ENCODE measurements around the gene DLG2. TPM values are rescaled to one million over a fixed set of nuclear protein-coding genes. Genes with fewer than 3 reads are reported as not detected.

The DLG2 gene
- polyA plus RNA-seq, 4 donors = 10.8 to 15.6 (median 12.2) TPM

DNA sequence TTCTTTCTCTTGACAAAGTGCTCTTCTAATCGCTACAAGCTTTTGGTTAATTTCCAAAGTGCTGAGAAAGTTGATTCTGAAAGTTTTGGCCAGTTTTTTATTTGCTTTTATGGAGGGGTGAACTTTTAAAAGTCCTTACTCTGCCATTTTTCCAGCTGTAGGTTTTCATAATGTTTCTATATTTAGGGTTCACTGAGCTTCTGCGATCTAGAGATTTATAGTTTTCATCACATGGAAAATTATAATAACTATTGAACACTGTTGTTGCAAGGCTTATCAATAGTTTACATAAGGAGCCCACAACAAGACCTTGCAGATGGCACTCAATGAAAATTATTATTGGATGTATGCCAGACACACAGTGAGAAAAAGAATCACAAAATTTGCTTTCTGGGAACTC is 55.1 kb downstream of the DLG2 start:
- DNase-seq (ENCODE audit: low read depth in 4 of 4, low spot score in 2 of 4) = peak in 1 of 4 donors; percentile 21

DNA sequence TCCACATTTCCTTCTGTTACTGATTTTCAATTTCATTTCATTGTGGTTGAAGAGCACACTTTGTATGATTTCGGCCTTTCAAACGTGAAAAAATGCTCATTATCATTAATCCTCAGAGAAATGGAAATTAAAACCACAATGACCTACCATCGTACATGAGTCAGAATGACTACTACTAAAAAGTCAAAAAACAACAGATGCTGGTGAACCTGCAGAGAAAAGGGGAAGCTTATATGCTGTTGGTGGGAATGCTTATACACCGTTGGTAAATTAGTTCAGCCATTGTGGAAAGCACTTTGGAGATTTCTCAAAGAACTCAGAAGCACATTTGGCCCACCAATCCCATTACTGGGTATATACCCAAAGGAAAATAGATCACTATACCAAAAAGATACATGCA is 57.6 kb downstream of the DLG2 start:
- no peak for DNase-seq (ENCODE audit: low read depth in 4 of 4, low spot score in 2 of 4)

DNA sequence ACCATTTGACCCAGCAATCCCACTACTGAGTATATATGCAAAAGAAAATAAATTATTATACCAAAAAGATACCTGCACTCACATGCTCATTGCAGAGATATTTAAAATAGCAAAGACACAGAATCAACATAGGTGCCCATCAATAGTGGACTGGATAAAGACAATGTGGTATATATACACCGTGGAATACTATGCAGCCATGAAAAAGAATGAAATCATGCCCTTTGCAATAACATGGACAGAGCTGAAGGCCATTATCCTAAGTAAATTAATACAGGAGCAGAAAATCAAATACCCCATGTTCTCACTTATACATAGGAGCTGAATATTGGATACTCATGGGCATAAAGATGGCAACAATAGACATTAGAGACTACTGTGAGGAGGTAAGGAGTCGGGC is 68.7 kb downstream of the DLG2 start:
- DNase-seq (ENCODE audit: low read depth in 4 of 4, low spot score in 2 of 4) = no peak

DNA sequence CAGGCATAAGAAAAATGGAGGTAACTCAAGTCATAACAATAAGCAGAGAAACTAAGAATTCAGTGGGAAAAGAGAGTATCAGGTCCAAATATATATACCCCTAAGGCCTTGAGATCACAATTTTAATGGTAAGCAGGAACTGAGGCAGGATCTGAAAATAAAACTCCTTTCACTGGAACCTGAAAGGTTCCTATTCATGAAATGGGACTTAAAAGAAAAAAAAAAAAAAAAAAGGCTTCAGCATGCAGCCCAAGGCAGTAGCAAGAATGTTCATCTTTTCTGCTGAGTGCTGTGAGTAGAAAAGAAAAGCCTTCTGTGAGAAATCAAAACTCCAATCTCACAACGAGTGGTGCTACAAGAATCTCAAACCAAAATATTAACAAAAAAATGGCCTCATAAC is 75.3 kb downstream of the DLG2 start:
- no peak for DNase-seq (ENCODE audit: low read depth in 4 of 4, low spot score in 2 of 4)

DNA sequence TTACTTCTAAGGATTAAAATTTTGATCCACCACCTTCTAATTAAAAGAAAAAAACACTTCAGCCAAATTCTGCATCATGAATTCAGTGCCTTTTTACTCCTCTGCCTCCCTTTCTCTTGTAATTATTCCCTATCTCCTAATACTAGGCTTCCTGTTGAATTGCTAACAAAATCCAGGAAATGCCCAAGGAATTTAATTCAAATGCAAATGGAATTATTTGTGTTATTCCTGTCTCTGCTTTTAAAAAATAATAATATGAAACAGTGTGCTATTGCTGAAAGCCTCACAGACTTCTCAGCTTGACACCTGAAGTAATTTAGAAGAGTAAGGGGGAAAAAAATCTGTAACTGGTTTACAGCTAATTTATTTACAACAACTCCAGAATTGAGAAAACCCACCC is 85.5 kb downstream of the DLG2 start:
- DNase-seq (ENCODE audit: low read depth in 4 of 4, low spot score in 2 of 4) = no peak

DNA sequence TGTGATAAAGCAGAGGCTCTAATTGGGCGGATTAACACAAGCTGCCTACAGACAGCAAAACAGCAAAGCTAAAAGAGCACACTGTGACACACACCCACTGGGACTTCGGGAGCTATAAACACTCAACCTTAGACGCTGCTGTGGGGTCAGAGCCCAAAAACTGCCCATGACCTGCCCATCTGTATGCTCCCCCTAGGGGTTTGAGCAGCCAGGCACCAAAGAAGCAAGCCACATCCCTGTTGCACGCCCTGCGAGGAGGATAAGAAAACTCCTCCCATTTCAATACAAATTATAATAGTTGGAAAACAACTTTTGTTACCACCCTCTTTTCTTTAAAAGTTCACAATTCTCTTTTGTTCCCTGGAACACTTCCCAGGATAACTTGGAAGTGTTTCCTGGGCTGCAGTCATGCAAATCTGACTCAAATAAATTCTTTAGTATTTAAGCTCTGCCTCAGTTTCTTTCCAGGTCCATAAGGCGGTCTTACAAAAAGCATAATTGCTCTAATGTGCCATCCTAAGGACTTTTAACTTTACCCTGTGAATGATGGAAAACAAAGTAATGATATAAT is 86.4 kb downstream of the DLG2 start:
- no peak for DNase-seq (ENCODE audit: low read depth in 4 of 4, low spot score in 2 of 4)

DNA sequence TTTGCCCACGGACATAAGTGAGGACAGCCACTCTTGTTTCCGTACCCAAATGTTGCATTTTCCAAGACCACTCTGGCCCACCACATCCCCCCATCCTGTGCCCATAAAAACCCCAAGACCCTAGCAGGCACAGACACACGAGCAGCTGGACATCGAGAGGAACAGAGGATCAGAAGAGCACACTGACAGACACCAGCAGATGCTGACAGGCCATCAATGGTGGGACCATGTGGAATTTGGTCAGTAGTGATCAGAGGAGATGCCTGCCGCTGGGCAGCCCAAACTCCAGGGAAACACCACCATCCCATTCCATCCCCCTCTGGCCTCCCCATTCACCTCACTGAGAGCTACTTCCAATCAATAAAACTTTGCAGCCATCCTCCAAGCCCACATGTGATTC is 87.0 kb downstream of the DLG2 start:
- no peak for DNase-seq (ENCODE audit: low read depth in 4 of 4, low spot score in 2 of 4)

DNA sequence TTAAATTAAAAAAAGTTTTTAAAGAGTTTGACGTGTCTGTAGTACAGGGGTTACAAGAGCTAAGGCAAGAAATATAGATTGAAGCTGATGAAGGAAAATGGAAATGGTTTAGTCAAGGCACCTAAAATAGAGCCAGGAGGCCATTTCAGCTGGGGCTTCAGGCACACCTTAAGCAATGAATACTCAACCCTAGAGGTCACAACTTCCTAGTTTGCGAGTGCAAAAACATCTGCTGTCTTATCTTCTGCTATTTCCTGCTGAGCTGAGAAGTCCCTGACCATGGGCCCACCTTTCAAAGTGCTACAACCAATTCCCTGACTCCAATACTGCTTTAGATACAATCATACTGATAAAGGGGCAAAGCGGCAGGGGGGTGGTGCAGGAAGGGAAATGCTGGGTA is 87.4 kb downstream of the DLG2 start:
- DNase-seq (ENCODE audit: low read depth in 4 of 4, low spot score in 2 of 4) = no peak

DNA sequence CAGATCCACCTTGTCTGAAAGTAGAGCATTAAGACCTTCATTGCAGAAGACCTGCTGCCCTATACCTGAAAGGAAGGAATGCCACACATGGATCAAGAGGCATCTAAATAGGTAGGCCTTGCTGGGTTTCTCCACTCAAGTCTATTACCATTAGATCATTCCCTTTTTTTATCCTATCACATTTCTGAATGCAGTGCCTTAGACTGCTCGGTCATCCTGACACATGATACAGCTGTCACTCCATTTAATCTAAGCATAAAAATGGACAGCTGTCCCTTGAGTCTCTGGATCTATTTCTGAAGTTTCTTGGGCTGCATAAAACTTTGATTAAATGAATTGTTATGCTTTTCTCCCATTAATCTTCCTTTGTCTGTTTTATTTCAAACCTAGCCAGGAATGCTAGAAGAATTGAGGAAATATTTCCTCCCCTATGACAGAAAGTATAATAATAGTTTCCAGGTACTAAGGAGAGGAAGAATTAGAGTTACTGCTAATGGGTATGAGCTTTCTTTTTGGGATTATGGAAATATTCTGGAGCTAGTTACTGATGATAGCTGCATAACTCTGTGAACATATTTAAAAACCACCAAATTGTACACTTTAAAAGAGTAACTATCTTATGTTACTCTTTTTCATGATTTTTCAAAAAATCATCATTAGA is 88.0 kb downstream of the DLG2 start:
- no peak for DNase-seq (ENCODE audit: low read depth in 4 of 4, low spot score in 2 of 4)

DNA sequence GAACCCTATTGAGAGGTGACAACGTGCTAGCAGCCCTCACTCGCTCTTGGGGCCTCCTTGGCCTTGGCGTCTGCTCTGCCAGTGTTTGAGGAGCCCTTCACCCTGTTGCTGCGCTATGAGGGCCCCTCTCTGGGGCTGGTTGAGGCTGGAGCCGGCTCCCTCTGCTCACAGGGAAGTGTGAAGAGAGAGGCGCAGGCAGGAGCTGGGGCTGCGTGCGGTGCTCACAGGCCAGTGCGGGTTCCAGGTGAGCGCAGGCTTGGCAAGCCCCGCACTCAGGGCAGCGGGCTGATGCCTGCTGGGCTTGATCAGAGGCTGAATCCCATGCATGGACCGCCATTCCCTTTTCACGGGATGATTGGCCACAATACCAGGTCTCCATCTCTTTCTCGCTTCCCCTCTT is 90.7 kb downstream of the DLG2 start:
- no peak for DNase-seq (ENCODE audit: low read depth in 4 of 4, low spot score in 2 of 4)

DNA sequence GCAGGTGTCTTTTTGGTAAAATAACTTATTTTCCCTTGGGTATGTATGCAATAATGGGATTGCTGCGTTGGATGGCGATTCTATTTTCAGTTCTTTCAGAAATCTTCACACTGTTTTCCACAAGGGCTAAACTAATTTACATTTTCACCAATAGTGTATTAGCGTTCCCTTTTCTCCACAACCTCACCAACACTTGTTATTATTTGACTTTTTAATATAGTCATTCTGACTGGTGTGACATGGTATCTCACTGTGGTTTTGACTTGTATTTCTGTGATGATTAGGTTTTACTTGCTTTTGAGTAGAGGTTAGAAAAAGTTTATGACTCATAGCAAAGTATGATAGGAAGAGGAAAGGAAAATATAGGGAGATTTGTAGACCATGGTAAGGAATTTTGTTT is 92.3 kb downstream of the DLG2 start:
- DNase-seq (ENCODE audit: low read depth in 4 of 4, low spot score in 2 of 4) = no peak

DNA sequence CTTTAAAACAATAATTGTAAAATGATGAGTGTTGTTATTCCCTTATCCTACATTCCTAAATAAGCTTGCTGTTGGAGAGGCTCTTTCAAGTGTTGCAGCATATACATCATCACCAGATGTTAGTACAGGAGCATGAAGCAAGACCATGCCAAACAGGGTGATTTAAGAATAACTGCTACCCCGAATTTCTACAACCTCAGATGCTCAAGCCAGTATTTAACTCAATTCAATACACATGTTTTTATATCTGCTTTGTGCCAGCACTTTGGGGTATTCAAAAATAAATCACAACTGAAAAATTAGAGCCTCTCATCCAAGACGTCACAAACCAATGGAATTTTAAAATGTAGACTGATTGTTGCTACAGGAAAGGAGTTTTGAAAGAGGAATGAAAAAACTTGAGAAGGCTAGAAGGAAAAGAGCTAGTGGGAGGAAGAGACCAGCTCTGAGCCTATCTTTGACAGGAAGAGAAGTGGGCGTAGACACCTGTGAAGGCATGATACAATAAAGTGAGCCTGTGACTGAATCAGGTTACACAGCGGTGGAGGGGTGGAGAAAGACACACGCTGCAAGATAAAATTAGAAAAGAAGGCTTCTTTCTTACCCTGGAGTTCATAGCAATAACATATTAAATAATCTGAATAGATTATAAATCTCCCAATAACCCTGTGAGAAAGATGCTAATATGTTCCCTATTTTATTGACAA is 95.8 kb downstream of the DLG2 start:
- DNase-seq (ENCODE audit: low read depth in 4 of 4, low spot score in 2 of 4) = peak in 1 of 4 donors; percentile 1

DNA sequence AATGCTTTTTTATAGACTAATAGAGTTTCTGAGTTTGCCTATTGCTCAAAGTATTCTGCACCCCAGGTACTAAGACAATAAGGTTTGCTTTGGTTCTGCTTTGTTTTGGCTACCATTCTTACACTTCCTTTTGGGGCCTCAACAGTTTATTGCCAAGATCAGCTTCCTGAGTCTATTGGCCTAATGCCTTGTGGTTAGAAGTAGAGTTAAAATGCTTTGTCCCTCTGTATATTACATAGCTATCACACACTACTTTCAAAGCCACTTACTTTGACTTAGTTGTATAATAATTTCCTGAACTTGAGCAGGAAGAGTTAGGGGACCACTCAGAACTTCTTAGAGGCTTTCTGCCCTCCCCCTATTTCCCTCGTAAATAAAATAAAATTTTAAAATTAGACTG is 96.5 kb downstream of the DLG2 start:
- DNase-seq (ENCODE audit: low read depth in 4 of 4, low spot score in 2 of 4) = no peak

DNA sequence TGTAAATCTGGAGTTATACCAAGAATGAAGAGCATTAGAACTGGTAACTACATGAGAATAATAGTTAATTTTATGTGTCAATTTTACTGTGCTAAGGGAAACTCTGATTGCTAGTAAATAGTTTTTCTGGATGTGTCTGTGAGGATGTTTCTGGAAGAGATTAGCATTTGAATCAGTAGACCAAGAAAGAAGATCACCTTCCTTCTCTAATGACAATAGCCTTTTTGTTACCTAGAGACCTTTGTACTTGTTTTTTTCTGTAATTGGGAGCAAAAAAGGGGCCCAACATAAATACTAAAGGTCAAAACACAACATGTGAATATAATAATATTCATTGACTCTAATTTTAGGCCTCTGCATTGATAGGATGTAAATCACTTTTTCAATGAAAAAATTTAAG is 100.6 kb downstream of the DLG2 start:
- DNase-seq (ENCODE audit: low read depth in 4 of 4, low spot score in 2 of 4) = no peak

DNA sequence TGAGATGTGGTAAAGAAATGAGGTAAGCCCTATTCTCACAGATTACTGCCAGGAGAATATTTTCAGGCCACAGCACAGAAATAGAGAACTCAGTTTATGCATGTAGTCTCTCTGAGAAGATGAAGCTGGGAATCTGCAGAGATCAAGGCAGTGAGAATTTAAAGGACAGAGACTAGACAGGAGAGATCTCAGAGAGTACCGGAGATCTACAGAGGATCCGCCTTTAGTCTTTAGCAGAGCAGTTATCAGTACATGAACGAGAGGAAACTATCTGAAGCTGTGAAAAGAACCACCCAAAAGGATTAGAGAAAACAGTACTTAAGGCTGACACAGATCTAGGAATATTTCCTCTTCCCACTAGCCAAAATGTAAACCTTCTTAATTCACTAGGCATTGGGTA is 101.5 kb downstream of the DLG2 start:
- no peak for DNase-seq (ENCODE audit: low read depth in 4 of 4, low spot score in 2 of 4)

DNA sequence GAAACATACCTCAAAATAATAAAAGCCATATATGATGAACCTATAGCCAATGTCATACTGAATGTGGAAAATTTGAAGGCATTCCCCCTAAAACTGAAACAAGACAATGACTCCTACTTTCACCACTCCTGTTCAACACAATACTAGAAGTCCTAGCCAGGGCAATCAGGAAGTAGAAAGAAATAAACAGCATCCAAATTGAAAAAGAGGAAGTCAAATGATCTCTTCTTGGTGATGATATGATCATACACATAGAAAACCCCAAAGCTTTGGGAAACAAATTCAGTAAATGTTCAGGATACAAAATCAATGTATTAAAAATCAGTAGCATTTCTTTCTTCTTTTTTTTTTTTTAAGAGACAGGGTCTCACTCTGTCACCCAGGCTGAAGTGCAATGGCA is 109.9 kb downstream of the DLG2 start:
- DNase-seq (ENCODE audit: low read depth in 4 of 4, low spot score in 2 of 4) = no peak

DNA sequence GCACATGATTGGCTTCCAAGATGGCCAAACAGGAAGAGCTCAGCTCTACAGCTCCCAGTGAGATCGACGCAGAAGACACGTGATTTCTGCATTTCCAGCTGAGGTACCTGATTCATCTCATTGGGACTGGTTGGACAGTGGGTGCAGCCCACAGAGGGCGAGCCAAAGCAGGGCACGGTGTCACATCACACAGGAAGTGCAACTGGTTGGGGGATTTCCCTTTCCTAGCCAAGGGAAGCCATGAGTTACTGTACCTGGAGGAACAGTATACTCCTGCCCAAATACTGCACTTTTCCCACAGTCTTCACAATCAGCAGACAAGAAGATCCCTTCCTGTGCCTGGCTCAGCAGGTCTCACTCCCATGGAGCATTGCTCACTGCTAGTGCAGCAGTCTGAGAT is 131.2 kb downstream of the DLG2 start:
- no peak for DNase-seq (ENCODE audit: low read depth in 4 of 4, low spot score in 2 of 4)

DNA sequence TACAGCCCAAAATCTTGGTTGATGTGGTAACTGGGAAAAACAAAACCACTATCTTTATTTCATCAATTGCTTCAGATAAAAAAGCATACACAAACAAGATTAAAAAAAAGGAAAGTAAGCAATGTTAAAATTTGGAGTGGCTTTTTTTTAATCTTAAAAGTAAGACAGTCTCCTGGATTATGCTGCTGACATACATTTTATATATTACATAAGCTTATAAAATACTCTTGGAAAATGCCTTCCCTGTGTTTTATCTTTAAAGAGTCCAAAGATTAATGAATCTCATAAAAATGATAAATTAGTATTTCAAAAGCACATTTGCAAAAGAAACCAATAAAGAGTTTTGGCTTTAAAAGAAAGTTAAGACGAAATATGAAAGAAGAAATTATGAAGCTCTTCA is 132.7 kb downstream of the DLG2 start:
- peak in 2 of 4 donors; percentile 2 to 10 for DNase-seq (ENCODE audit: low read depth in 4 of 4, low spot score in 2 of 4)

DNA sequence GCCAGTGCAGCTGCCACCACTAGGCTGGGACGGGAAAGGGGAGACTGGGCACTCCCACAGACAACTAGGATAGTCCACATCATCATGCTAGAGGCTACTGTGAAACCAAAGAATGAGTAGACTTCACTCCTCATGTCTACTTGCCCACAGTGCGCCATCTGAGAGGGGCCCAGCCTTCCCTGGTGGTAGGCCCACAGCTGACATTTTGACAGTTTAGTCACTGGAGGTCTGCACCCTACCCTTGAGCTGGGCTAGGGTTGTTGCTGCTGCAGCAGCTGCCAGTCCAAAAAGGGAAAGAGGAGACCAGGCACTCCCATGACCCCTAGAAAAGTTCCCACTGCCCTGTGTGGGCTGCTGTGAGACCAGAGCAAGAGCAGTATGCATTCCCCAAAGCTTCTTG is 141.2 kb downstream of the DLG2 start:
- DNase-seq (ENCODE audit: low read depth in 4 of 4, low spot score in 2 of 4) = no peak

DNA sequence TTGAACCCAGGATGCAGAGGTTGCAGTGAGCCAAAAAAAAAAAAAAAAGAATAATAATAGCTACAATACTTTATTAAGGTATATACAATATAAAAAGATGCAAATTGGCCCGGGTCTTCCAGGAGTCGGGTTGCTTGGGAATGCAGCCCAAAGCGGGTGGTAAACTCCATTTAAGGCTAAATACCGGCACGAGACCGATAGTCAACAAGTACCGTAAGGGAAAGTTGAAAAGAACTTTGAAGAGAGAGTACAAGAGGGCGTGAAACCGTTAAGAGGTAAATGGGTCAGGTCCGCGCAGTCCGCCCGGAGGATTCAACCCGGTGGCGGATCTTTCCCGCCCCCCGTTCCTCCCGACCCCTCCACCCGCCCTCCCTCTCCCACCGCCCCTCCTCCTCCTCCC is 143.3 kb downstream of the DLG2 start:
- no peak for DNase-seq (ENCODE audit: low read depth in 4 of 4, low spot score in 2 of 4)

DNA sequence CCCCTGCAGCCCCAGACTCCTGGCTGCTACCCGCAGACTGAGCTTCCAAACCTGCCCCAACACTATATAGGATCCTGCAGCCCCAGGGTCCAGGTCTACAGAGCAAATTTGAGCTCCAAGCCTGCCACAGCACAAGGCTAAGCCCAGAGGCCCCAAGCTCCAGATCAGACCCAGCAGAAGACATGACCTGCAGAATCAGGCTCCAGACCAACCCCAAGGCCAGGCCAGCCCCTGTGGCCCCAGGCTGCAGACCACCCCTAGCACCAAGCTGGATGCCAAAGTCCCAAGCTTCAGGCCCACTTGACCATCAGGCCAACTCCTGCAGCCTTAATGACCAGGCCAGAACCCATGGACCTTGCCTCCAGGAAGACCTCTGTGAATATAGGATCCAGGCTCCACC is 145.3 kb downstream of the DLG2 start:
- no peak for DNase-seq (ENCODE audit: low read depth in 4 of 4, low spot score in 2 of 4)
